K562 (cell line): ENCODE data around the gene LRRK1. TPM values are rescaled to one million over a fixed set of nuclear protein-coding genes. Genes with fewer than 3 reads are reported as not detected.

Experiments
- CHCHD3 ChIP-seq: fragments of 250-450 bp; sonication (Bioruptor Pico); IDR thresholded peaks from 2 replicates; pipeline ENCODE4 v2.1.2; 2022; ENCODE audit warnings: mild to moderate bottlenecking
- GATAD2A ChIP-seq: fragments of 450-650 bp; IDR thresholded peaks from 2 replicates; pipeline ENCODE4 v1.6.1; 2017
- KDM1A ChIP-seq, 2 experiments: fragments of 450-650 bp; IDR thresholded peaks; 2 replicates each; pipeline ENCODE4 v1.6.1; 2016; ENCODE audit warnings: mild to moderate bottlenecking in 2 of 2
- PTTG1 ChIP-seq: fragments of 450-650 bp; IDR thresholded peaks from 2 replicates; pipeline ENCODE4 v1.6.1; 2016; ENCODE audit warnings: low read depth, mild to moderate bottlenecking, missing genetic modification characterization, missing compliant biosample characterization
- PYGO2 ChIP-seq: fragments of 450-650 bp; IDR thresholded peaks from 2 replicates; pipeline ENCODE4 v1.6.1; 2016; ENCODE audit warnings: mild to moderate bottlenecking, missing genetic modification characterization, moderate library complexity, missing compliant biosample characterization
- RFX1 ChIP-seq: fragments of 450-650 bp; IDR thresholded peaks from 2 replicates; pipeline ENCODE4 v1.6.1; 2016; ENCODE audit warnings: mild to moderate bottlenecking, moderate library complexity
- SRSF3 ChIP-seq: fragments of 200-400 bp; formaldehyde crosslinking; IDR thresholded peaks from 2 replicates; pipeline ENCODE4 v1.6.1; 2016; ENCODE audit warnings: mild to moderate bottlenecking, low read length, moderate library complexity; ENCODE audit not compliant: insufficient read depth
- ZSCAN29 ChIP-seq: fragments of 450-650 bp; IDR thresholded peaks from 2 replicates; pipeline ENCODE4 v1.6.1; 2017
- polyA plus RNA-seq, 8 experiments: library from polyadenylated mRNA; depleted of rRNA in 4 of 8; stranded (reverse) in 5 of 8; unstranded in 3 of 8; fragments of >200 nt; fragmentation: Nextera tagmentation in 2 of 8; fragmentation: Illumina TruSeq in 1 of 8; extraction: Ambion mirVana in 2 of 8; extraction: Trizol in 1 of 8; gene quantifications; 2 replicates each; pipeline versions ENCODE4 v1.2.1 to v1.2.3, GENCODE V29; 2011 to 2014; ENCODE audit warnings: inconsistent platforms in 1 of 8, missing spikeins in 1 of 8
- total RNA-seq, 7 experiments: library from RNA; depleted of rRNA in 6 of 7; stranded (reverse); fragments of >200 nt in 6 of 7; fragmentation: Illumina TruSeq in 2 of 7; extraction: Trizol in 2 of 7; gene quantifications; 2 replicates each; pipeline versions ENCODE4 v1.2.1 to v1.2.3, GENCODE V29; 2011 to 2021; ENCODE audit warnings: low replicate concordance in 1 of 7
- TF ChIP-seq, protein P1 (sequence below): fragments of 250-450 bp; sonication (Bioruptor Pico); IDR thresholded peaks from 2 replicates; pipeline ENCODE4 v1.8.0; 2022; ENCODE audit warnings: inconsistent platforms
- TF ChIP-seq, protein P2 (sequence below): sonication (generic); formaldehyde crosslinking; IDR thresholded peaks from 2 replicates; pipeline ENCODE4 v1.8.1; 2023; ENCODE audit warnings: mild to moderate bottlenecking, missing genetic modification reagents
- TF ChIP-seq, protein P3 (sequence below): sonication (generic); formaldehyde crosslinking; IDR thresholded peaks from 2 replicates; pipeline ENCODE4 v1.8.0; 2022; ENCODE audit warnings: missing genetic modification reagents, mild to moderate bottlenecking, borderline replicate concordance
- TF ChIP-seq, protein P4 (sequence below): IDR thresholded peaks from 3 replicates; pipeline ENCODE4 v1.6.1; 2011; ENCODE audit warnings: borderline replicate concordance, mild to moderate bottlenecking, moderate library complexity; ENCODE audit not compliant: insufficient read length; ENCODE audit errors: extremely low read depth

Gene LRRK1
- total and polyA plus RNA-seq, 9 of the 15 experiments (the other 6 are each of a cell fraction or from before 2014, with no cell fraction given): 0.01 to 1.5 (median 0.11) TPM

DNA sequence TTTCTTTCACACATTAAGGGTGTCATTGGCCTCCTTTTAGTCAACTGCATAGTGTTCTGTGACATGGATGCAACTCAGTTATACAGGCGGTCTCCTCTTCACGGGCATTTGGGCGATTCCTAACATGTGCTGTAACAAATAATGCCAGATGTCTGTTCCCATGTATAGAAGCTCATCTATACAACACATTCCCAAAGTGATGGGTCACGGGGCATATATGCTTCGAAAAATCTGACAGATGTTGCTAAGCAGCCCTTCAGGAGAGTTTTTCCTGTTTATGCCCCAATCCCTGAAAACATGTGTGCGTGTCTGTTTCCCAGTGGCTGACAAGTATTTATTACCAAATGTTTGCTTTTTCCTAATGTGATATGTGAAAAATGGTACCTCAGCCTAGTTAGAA lies 25.8 kb downstream of the LRRK1 start (continued):
- TF ChIP-seq, protein P1, sequence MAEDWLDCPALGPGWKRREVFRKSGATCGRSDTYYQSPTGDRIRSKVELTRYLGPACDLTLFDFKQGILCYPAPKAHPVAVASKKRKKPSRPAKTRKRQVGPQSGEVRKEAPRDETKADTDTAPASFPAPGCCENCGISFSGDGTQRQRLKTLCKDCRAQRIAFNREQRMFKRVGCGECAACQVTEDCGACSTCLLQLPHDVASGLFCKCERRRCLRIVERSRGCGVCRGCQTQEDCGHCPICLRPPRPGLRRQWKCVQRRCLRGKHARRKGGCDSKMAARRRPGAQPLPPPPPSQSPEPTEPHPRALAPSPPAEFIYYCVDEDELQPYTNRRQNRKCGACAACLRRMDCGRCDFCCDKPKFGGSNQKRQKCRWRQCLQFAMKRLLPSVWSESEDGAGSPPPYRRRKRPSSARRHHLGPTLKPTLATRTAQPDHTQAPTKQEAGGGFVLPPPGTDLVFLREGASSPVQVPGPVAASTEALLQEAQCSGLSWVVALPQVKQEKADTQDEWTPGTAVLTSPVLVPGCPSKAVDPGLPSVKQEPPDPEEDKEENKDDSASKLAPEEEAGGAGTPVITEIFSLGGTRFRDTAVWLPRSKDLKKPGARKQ (CRISPR knock-in tag): no peak
- TF ChIP-seq PYGO2 (tag) (no peak), KDM1A (IDR thresholded peaks at IDR 0.05) (no peak), PTTG1 (tag) (no peak), ZSCAN29 (no peak), SRSF3 (no peak), GATAD2A (no peak), RFX1 (no peak), CHCHD3 (CRISPR knock-in tag) (no peak)
- TF ChIP-seq, protein P2, sequence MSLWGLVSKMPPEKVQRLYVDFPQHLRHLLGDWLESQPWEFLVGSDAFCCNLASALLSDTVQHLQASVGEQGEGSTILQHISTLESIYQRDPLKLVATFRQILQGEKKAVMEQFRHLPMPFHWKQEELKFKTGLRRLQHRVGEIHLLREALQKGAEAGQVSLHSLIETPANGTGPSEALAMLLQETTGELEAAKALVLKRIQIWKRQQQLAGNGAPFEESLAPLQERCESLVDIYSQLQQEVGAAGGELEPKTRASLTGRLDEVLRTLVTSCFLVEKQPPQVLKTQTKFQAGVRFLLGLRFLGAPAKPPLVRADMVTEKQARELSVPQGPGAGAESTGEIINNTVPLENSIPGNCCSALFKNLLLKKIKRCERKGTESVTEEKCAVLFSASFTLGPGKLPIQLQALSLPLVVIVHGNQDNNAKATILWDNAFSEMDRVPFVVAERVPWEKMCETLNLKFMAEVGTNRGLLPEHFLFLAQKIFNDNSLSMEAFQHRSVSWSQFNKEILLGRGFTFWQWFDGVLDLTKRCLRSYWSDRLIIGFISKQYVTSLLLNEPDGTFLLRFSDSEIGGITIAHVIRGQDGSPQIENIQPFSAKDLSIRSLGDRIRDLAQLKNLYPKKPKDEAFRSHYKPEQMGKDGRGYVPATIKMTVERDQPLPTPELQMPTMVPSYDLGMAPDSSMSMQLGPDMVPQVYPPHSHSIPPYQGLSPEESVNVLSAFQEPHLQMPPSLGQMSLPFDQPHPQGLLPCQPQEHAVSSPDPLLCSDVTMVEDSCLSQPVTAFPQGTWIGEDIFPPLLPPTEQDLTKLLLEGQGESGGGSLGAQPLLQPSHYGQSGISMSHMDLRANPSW (CRISPR knock-in tag): no peak
- TF ChIP-seq, protein P3, sequence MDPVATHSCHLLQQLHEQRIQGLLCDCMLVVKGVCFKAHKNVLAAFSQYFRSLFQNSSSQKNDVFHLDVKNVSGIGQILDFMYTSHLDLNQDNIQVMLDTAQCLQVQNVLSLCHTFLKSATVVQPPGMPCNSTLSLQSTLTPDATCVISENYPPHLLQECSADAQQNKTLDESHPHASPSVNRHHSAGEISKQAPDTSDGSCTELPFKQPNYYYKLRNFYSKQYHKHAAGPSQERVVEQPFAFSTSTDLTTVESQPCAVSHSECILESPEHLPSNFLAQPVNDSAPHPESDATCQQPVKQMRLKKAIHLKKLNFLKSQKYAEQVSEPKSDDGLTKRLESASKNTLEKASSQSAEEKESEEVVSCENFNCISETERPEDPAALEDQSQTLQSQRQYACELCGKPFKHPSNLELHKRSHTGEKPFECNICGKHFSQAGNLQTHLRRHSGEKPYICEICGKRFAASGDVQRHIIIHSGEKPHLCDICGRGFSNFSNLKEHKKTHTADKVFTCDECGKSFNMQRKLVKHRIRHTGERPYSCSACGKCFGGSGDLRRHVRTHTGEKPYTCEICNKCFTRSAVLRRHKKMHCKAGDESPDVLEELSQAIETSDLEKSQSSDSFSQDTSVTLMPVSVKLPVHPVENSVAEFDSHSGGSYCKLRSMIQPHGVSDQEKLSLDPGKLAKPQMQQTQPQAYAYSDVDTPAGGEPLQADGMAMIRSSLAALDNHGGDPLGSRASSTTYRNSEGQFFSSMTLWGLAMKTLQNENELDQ: no peak
- TF ChIP-seq, protein P4, sequence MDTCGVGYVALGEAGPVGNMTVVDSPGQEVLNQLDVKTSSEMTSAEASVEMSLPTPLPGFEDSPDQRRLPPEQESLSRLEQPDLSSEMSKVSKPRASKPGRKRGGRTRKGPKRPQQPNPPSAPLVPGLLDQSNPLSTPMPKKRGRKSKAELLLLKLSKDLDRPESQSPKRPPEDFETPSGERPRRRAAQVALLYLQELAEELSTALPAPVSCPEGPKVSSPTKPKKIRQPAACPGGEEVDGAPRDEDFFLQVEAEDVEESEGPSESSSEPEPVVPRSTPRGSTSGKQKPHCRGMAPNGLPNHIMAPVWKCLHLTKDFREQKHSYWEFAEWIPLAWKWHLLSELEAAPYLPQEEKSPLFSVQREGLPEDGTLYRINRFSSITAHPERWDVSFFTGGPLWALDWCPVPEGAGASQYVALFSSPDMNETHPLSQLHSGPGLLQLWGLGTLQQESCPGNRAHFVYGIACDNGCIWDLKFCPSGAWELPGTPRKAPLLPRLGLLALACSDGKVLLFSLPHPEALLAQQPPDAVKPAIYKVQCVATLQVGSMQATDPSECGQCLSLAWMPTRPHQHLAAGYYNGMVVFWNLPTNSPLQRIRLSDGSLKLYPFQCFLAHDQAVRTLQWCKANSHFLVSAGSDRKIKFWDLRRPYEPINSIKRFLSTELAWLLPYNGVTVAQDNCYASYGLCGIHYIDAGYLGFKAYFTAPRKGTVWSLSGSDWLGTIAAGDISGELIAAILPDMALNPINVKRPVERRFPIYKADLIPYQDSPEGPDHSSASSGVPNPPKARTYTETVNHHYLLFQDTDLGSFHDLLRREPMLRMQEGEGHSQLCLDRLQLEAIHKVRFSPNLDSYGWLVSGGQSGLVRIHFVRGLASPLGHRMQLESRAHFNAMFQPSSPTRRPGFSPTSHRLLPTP: no peak
